Stomach smooth muscle (tissue), 2 donors: ENCODE data around the gene ZNF385B.

Experiments used
- H3K27ac ChIP-seq: one replicate; pipeline ENCODE4 v1.7.0; 2013; ENCODE audit warnings: mild to moderate bottlenecking, low read length, inconsistent platforms
- H3K27me3 ChIP-seq, 2 donors: one replicate each; pipeline ENCODE4 v1.7.0; 2013; ENCODE audit warnings: low read length in 2 of 2; ENCODE audit not compliant: insufficient read depth in 2 of 2, control insufficient read depth in 1 of 2
- H3K36me3 ChIP-seq, 2 donors: one replicate each; pipeline ENCODE4 v1.7.0; 2013; ENCODE audit warnings: low read length in 2 of 2; ENCODE audit not compliant: control insufficient read depth in 2 of 2, insufficient read depth in 2 of 2
- H3K4me1 ChIP-seq: one replicate; pipeline ENCODE4 v1.7.0; 2013; ENCODE audit warnings: low read length; ENCODE audit not compliant: control insufficient read depth, insufficient read depth
- H3K4me3 ChIP-seq, 2 donors: one replicate each; pipeline ENCODE4 v1.7.0; 2013; ENCODE audit warnings: low read length in 2 of 2
- H3K9ac ChIP-seq, 2 donors: one replicate each; pipeline ENCODE4 v1.7.0; 2013; ENCODE audit warnings: low read length in 2 of 2, mild to moderate bottlenecking in 1 of 2
- H3K9me3 ChIP-seq, 2 donors: one replicate each; pipeline ENCODE4 v1.7.0; 2013; ENCODE audit warnings: low read length in 2 of 2; ENCODE audit not compliant: control insufficient read depth in 2 of 2
- donor health status: healthy.
- donor health status: Pancreatic carcinoma.

ZNF385B gene

DNA sequence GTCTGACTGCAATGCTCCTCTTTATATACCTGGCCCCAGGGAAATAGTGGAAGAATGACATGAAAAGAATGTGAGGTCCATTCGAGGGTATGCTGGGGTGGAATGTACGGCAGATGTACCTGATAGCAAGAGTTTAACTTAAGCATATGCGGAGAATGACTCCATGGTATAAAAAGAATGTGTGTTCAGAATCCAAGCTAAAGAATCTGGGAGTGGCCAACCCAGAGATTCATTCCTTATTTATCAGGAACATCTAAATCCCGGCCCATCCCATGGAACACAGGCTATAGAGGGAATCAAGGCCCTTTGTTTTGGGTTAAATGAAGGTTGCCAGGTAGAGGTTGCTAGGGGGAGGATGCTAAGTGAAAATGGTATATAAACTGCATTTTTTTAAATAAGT lies 150.0 kb downstream of the ZNF385B start:
- no peak overlapping the region for H3K4me3 ChIP-seq
- H3K27me3 ChIP-seq: no peaks in the 10 kb centered on the region
- no peak overlapping the region for H3K27ac ChIP-seq
- no peaks in the 10 kb centered on the region for H3K9me3 ChIP-seq
- H3K9ac ChIP-seq: no peak overlapping the region
- no peaks in the 10 kb centered on the region for H3K36me3 ChIP-seq
- H3K4me1 ChIP-seq: no peaks in the 10 kb centered on the region

GRCh38 chr2:179703702-179704101 lies 157.7 kb downstream of the ZNF385B start:
- H3K36me3 ChIP-seq: no peaks in the 10 kb centered on the region
- no peak overlapping the region for H3K4me3 ChIP-seq
- no peaks in the 10 kb centered on the region for H3K27me3 ChIP-seq
- no peaks in the 10 kb centered on the region for H3K9me3 ChIP-seq
- H3K9ac ChIP-seq: no peak overlapping the region
- H3K4me1 ChIP-seq: no peaks in the 10 kb centered on the region
- H3K27ac ChIP-seq: no peak overlapping the region

DNA sequence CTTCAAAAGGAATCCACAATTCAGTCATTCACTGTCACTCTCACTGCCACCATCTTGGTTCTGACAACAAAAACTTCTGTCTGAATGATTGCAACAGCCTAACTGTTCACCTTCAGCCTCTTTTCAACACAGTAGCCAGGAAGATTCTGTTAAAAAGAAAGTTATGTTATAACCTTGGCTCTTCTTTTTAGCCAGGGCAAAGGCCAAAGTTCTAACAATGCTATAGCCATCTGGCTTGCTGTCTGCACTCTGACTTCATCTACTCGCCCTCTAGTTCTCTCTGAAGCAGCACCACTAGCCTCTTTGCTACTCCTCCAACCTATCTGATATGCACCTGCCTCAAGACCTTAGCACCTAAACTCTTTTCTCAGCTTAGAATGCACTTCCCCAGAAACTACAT lies 158.5 kb downstream of the ZNF385B start:
- no peaks in the 10 kb centered on the region for H3K4me1 ChIP-seq
- no peak overlapping the region for H3K4me3 ChIP-seq
- no peaks in the 10 kb centered on the region for H3K9me3 ChIP-seq
- H3K36me3 ChIP-seq: no peaks in the 10 kb centered on the region
- no peak overlapping the region for H3K27ac ChIP-seq
- H3K27me3 ChIP-seq: no peaks in the 10 kb centered on the region
- H3K9ac ChIP-seq: no peak overlapping the region

DNA sequence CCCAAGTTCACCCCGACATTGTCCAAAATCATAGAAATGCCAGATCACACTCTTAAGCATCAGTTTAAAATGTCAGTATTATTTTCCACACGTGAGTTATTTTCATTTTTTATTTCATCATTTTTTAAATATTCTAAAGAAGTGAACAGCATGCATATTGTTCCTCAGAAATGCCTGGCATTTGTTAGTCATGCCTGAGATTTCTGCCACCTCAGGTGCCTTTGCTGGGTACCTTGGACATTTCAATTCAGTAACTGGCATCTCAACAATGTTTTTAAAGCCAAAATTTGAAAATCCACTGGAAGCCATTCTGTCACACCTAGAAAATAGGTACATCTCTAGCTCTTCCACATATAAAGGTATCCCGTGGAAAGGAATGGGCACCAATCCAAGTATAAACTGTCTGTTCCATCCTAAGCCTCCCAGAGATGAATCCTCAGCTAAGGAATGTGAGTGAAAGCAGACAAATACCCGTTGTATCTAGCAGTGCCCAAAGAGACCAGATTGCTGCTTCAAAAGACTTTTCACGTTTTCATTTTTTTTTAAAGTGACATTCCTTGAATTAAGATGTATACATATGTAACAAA lies 159.8 kb downstream of the ZNF385B start:
- Histone ChIP-seq H3K27ac (no peak overlapping the region), H3K9ac (no peak overlapping the region), H3K27me3 (no peaks in the 10 kb centered on the region), H3K36me3 (no peaks in the 10 kb centered on the region), H3K4me1 (no peaks in the 10 kb centered on the region), H3K4me3 (no peak overlapping the region), H3K9me3 (no peaks in the 10 kb centered on the region)

GRCh38 chr2:179695486-179695885 lies 165.9 kb downstream of the ZNF385B start:
- Histone ChIP-seq H3K9me3 (no peaks in the 10 kb centered on the region), H3K36me3 (no peaks in the 10 kb centered on the region), H3K4me3 (no peak overlapping the region)

GRCh38 chr2:179694963-179695362 lies 166.4 kb downstream of the ZNF385B start:
- Histone ChIP-seq H3K9ac (no peak overlapping the region), H3K4me3 (no peak overlapping the region), H3K27ac (no peak overlapping the region), H3K36me3 (no peaks in the 10 kb centered on the region), H3K4me1 (no peaks in the 10 kb centered on the region), H3K9me3 (no peaks in the 10 kb centered on the region), H3K27me3 (no peaks in the 10 kb centered on the region)

More at GRCh38 chr2:179695486-179695885, 165.9 kb downstream of the ZNF385B start:
- Histone ChIP-seq H3K27me3 (no peaks in the 10 kb centered on the region), H3K9ac (no peak overlapping the region), H3K27ac (no peak overlapping the region), H3K4me1 (no peaks in the 10 kb centered on the region)

DNA sequence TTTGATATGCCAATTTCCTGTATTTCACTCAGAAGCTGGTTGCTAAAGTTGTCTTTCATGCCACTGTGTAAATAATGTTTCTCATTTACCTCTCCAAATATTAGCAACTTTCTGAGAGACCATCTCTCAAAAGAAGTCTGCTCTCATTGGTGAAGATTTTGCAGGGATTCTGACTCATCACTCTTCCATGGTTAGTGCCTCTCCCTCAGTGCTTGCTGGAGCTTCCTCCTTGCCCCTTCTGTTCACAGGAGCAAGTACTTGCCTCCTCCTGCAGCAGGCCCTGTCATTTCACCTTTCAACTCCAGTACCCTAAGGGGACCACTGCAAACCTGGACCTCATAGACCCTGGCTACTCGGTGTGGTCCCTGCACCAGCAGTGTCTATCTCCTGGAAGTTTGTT lies 168.8 kb downstream of the ZNF385B start:
- Histone ChIP-seq H3K4me1 (no peaks in the 10 kb centered on the region), H3K9ac (no peak overlapping the region), H3K4me3 (no peak overlapping the region), H3K9me3 (no peaks in the 10 kb centered on the region), H3K27me3 (no peaks in the 10 kb centered on the region), H3K36me3 (no peaks in the 10 kb centered on the region), H3K27ac (no peak overlapping the region)

DNA sequence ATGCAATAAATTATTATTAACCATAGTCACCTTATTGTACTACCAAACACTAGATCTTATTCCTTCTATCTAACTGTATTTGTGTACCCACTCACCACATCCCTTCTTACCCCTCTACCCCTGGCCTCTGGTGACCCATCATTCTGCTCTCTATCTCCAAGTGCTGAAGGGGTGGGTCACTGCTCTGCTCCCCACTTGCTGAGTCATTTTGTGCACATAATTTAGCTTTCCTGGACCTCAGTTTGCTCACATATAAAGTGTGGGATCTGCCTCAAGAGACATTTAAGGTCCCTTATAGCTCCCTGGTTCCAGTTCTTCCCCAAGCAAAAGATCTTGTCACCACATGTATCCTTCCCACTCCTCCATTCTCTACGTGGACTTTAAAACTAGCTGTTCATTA lies 169.4 kb downstream of the ZNF385B start:
- Histone ChIP-seq H3K9ac (no peak overlapping the region), H3K9me3 (no peaks in the 10 kb centered on the region), H3K4me1 (no peaks in the 10 kb centered on the region), H3K4me3 (no peak overlapping the region), H3K36me3 (no peaks in the 10 kb centered on the region), H3K27ac (no peak overlapping the region), H3K27me3 (no peaks in the 10 kb centered on the region)

GRCh38 chr2:179691235-179691634 lies 170.2 kb downstream of the ZNF385B start:
- H3K36me3 ChIP-seq: no peaks in the 10 kb centered on the region
- no peak overlapping the region for H3K4me3 ChIP-seq
- H3K9ac ChIP-seq: no peak overlapping the region
- H3K4me1 ChIP-seq: no peaks in the 10 kb centered on the region
- no peak overlapping the region for H3K27ac ChIP-seq
- H3K9me3 ChIP-seq: no peaks in the 10 kb centered on the region
- H3K27me3 ChIP-seq: no peaks in the 10 kb centered on the region

GRCh38 chr2:179686718-179687342 lies 174.6 kb downstream of the ZNF385B start:
- H3K9ac ChIP-seq: no peak overlapping the region
- H3K27me3 ChIP-seq: no peaks in the 10 kb centered on the region
- no peaks in the 10 kb centered on the region for H3K4me1 ChIP-seq
- H3K27ac ChIP-seq: no peak overlapping the region
- H3K36me3 ChIP-seq: no peaks in the 10 kb centered on the region
- no peaks in the 10 kb centered on the region for H3K9me3 ChIP-seq
- no peak overlapping the region for H3K4me3 ChIP-seq

DNA sequence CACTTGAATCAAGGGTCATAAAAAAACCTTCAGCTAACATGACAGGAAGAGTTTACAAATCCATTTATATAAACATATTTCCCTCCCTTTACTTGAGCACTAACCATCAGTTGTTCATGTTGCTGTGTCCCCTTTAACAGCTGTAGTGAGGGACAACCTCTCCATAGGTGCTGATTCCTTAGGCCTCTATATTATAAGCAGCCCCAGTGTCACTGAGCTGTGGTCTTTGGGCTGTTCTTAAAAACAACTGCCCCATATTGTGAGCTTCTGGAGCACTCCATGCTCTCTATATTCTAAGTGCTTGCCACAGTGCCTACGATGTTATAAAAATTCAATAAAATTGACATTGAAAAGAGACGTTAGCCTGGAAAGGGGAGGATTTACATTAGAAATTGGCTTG lies 175.3 kb downstream of the ZNF385B start:
- Histone ChIP-seq H3K4me3 (no peak overlapping the region), H3K4me1 (no peaks in the 10 kb centered on the region), H3K9me3 (no peaks in the 10 kb centered on the region), H3K9ac (no peak overlapping the region), H3K27me3 (no peaks in the 10 kb centered on the region), H3K27ac (no peak overlapping the region), H3K36me3 (no peaks in the 10 kb centered on the region)
